K562 (cell line): ENCODE data around the gene NUP214. TPM values are rescaled to one million over a fixed set of nuclear protein-coding genes. Genes with fewer than 3 reads are reported as not detected.

ENCODE experiments used
- ATAC-seq: fragments of 200-7000 bp; cut with Tn5 transposase; 3 replicates; pipeline ENCODE4 v1.9.1; 2020; ENCODE audit warnings: moderate library complexity
- BruUV-seq: library from RNA; stranded (reverse); fragments of 400-500 nt; replicated peaks from 2 replicates; lab custom pipeline; 2021; lab: Mats Ljungman, UMichigan
- CTCF ChIA-PET: fragments of 300-600 bp; formaldehyde crosslinking; extraction: SDS; loops from one replicate; lab custom pipeline; 2021; ENCODE audit warnings: low intra/inter-chr PET ratio; lab: Yijun Ruan, JAX
- POLR2A ChIA-PET: fragments of 300-600, 350-650 bp; sonication (Branson Sonifier 250); formaldehyde crosslinking; extraction: SDS; loops from one replicate; lab custom pipeline; 2021; ENCODE audit warnings: antibody characterized with exemption, inconsistent platforms; lab: Yijun Ruan, JAX
- DNase-seq, 4 experiments: peaks; one replicate each; pipeline versions ENCODE4 v3.0.0 to v3.0.0-alpha.2; 2011 to 2018; ENCODE audit warnings: low spot score in 3 of 4, mixed read lengths in 3 of 4; ENCODE audit errors: extremely low read depth in 1 of 4
- FAIRE-seq: peaks from 2 replicates; lab custom pipeline; 2011; peaks lifted over from hg19 to GRCh38; lab: Jason Lieb, UNC
- H2AFZ ChIP-seq: 2 replicates; pipeline ENCODE4 v1.6.0; 2011; ENCODE audit warnings: low read depth, low read length, control low read depth, inconsistent platforms
- H3K27ac ChIP-seq: fragments of 200-600 bp; 3 replicates; pipeline ENCODE4 v1.8.0; 2011; ENCODE audit warnings: low read depth, mild to moderate bottlenecking, control low read depth, inconsistent platforms, low read length, moderate library complexity, mixed read lengths; ENCODE audit errors: extremely low read depth
- H3K27me3 ChIP-seq, 2 experiments: fragments of 300-600 bp in 1 of 2; 2 replicates in 1 of 2; 3 replicates in 1 of 2; pipeline versions ENCODE4 v1.6.0 to v1.8.0; 2011; ENCODE audit warnings: inconsistent platforms in 2 of 2, low read length in 2 of 2, mild to moderate bottlenecking in 1 of 2, mixed read lengths in 1 of 2, moderate library complexity in 1 of 2; ENCODE audit not compliant: control insufficient read depth in 2 of 2, insufficient read depth in 2 of 2
- H3K36me3 ChIP-seq: fragments of 300-600 bp; 3 replicates; pipeline ENCODE4 v1.8.0; 2011; ENCODE audit warnings: mild to moderate bottlenecking, low read length, inconsistent platforms; ENCODE audit not compliant: control insufficient read depth, insufficient read depth
- H3K4me1 ChIP-seq, 2 experiments: fragments of 200-600 bp in 1 of 2; replicated peaks in 1 of 2; 2 replicates in 1 of 2; 3 replicates in 1 of 2; pipeline versions ENCODE4 v1.5.1 to v1.8.0; 2011; ENCODE audit warnings: inconsistent platforms in 2 of 2, low read length in 2 of 2, mild to moderate bottlenecking in 1 of 2, mixed read lengths in 1 of 2, moderate library complexity in 1 of 2; ENCODE audit not compliant: control insufficient read depth in 2 of 2, insufficient read depth in 2 of 2
- H3K4me2 ChIP-seq: 2 replicates; pipeline ENCODE4 v1.6.1; 2011; ENCODE audit warnings: low read length, control low read depth, inconsistent platforms, mixed read lengths; ENCODE audit not compliant: insufficient read depth
- H3K4me3 ChIP-seq: fragments of 200-600 bp; sonication (generic), shearing (Covaris generic); 2 replicates; pipeline ENCODE4 v1.5.1; 2016; ENCODE audit warnings: control low read depth, inconsistent platforms
- H3K79me2 ChIP-seq: fragments of 200-600 bp; 3 replicates; pipeline ENCODE4 v1.8.0; 2011; ENCODE audit warnings: low read length, inconsistent platforms; ENCODE audit not compliant: control insufficient read depth, insufficient read depth
- H3K9ac ChIP-seq, 2 experiments: 2 replicates each; pipeline versions ENCODE4 v1.6.0 to v1.6.1; 2011; ENCODE audit warnings: low read depth in 2 of 2, low read length in 2 of 2, control low read depth in 1 of 2, inconsistent platforms in 1 of 2, mild to moderate bottlenecking in 1 of 2, mixed read lengths in 1 of 2; ENCODE audit not compliant: insufficient read depth in 1 of 2
- H3K9me1 ChIP-seq: one replicate; pipeline ENCODE4 v1.6.0; 2011; ENCODE audit warnings: inconsistent platforms, mild to moderate bottlenecking, low read length, moderate library complexity; ENCODE audit not compliant: control insufficient read depth, insufficient read depth
- H3K9me3 ChIP-seq: replicated peaks from 2 replicates; pipeline ENCODE4 v1.5.1; 2011; ENCODE audit warnings: low read depth, low read length, inconsistent platforms; ENCODE audit not compliant: control insufficient read depth, insufficient read depth
- H4K20me1 ChIP-seq: replicated peaks from 2 replicates; pipeline ENCODE4 v1.6.1; 2011; ENCODE audit warnings: low read length, inconsistent platforms, mixed read lengths; ENCODE audit not compliant: control insufficient read depth, insufficient read depth
- BMI1 ChIP-seq: fragments of 150-350 bp; IDR thresholded peaks from 2 replicates; pipeline ENCODE4 v1.6.1; 2014; ENCODE audit warnings: low read length
- IRF9 ChIP-seq: fragments of 450-650 bp; IDR thresholded peaks from 2 replicates; pipeline ENCODE4 v1.6.1; 2016; ENCODE audit warnings: missing biosample characterization, missing genetic modification characterization
- KAT8 ChIP-seq: fragments of 450-650 bp; IDR thresholded peaks from 2 replicates; pipeline ENCODE4 v1.6.1; 2016; ENCODE audit warnings: low read depth, mild to moderate bottlenecking
- SRSF3 ChIP-seq: fragments of 200-400 bp; formaldehyde crosslinking; IDR thresholded peaks from 2 replicates; pipeline ENCODE4 v1.6.1; 2016; ENCODE audit warnings: mild to moderate bottlenecking, low read length, moderate library complexity; ENCODE audit not compliant: insufficient read depth
- ZNF133 ChIP-seq: fragments of 250-450 bp; sonication (Bioruptor Pico); IDR thresholded peaks from 2 replicates; pipeline ENCODE4 v1.4.0; 2020; ENCODE audit warnings: mild to moderate bottlenecking
- ZNF347 ChIP-seq: fragments of 450-650 bp; formaldehyde crosslinking; IDR thresholded peaks from 2 replicates; pipeline ENCODE4 v1.4.0; 2020; ENCODE audit warnings: low read depth, mild to moderate bottlenecking, moderate library complexity
- WGBS: fragments of 100-300 bp; shearing (Covaris generic); methylation state at CpG from one replicate; pipeline ENCODE4 v1.1.6; 2016; ENCODE audit warnings: low coverage, mixed read lengths; ENCODE audit not compliant: insufficient coverage; ENCODE audit errors: missing lambda C conversion rate; 5-methylcytosine and 5-hydroxymethylcytosine counted together
- in situ Hi-C: fragments of 300-500 bp; cut with MboI; formaldehyde crosslinking; loops from 4 replicates; pipeline ENCODE4 v1.15.0; 2018; ENCODE audit warnings: inconsistent platforms, mixed read lengths
- intact Hi-C: fragments of 100-400 bp; cut with micrococcal nuclease; formaldehyde crosslinking; loops from 2 replicates; pipeline ENCODE4 v1.14.2; 2022
- polyA plus RNA-seq, 8 experiments: library from polyadenylated mRNA; depleted of rRNA in 4 of 8; stranded (reverse) in 5 of 8; unstranded in 3 of 8; fragments of >200 nt; fragmentation: Nextera tagmentation in 2 of 8; fragmentation: Illumina TruSeq in 1 of 8; extraction: Ambion mirVana in 2 of 8; extraction: Trizol in 1 of 8; gene quantifications; 2 replicates each; pipeline versions ENCODE4 v1.2.1 to v1.2.3, GENCODE V29; 2011 to 2014; ENCODE audit warnings: inconsistent platforms in 1 of 8, missing spikeins in 1 of 8
- total RNA-seq, 7 experiments: library from RNA; depleted of rRNA in 6 of 7; stranded (reverse); fragments of >200 nt in 6 of 7; fragmentation: Illumina TruSeq in 2 of 7; extraction: Trizol in 2 of 7; gene quantifications; 2 replicates each; pipeline versions ENCODE4 v1.2.1 to v1.2.3, GENCODE V29; 2011 to 2021; ENCODE audit warnings: low replicate concordance in 1 of 7
- TF ChIP-seq, protein P1 (sequence below), 2 experiments: fragments of 450-650 bp; IDR thresholded peaks; 2 replicates each; pipeline ENCODE4 v1.6.1; 2016; ENCODE audit warnings: mild to moderate bottlenecking in 2 of 2, borderline replicate concordance in 1 of 2, low read depth in 1 of 2, moderate library complexity in 1 of 2

NUP214 gene
- total and polyA plus RNA-seq, 9 of the 15 experiments (the other 6 are each of a cell fraction or from before 2014, with no cell fraction given) = 56.9 to 332 (median 97.1) TPM

DNA sequence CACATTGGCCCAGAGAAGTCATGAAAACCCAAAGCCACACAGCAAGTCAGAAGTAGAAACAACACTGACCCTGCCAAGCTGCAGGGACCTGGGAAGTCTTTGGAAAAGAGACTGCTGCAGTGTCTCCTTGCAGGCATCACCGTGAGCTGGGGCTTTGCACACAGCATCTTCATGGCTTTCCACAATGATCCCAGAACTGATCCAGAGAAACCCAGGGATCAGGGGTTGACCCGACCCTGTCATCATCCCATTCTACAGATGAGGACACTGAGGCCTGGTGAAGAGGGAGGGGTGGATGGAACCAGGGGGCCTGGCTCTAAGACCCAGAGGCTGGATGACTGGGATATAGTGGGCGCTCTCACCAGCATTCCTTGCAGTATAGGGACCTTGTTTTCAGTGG is 155.3 kb downstream of the NUP214 start:
- ChIA-PET POLR2A (interaction anchor here (0.6 to 1.0 kb wide), 3 partner anchors 9 to 216 kb away, joined by 3 read pairs; partner anchors contain the start of gene PLPP7), CTCF (no interaction called here)
- no TSS peak for BruUV-seq
- no peaks in the 10 kb centered on the region for H3K9me3 ChIP-seq
- peaks cover 3 to 13% of the 10 kb centered on the region in 2 experiments; a peak in 3 of 5 replicates for H3K27me3 ChIP-seq
- no peak for ATAC-seq
- in situ Hi-C loops (no loop called here), intact Hi-C loops (no loop called here)
- no peak overlapping the region for H2AFZ ChIP-seq
- H3K79me2 ChIP-seq = peaks cover 16% of the 10 kb centered on the region
- peaks cover 8% of the 10 kb centered on the region for H3K9me1 ChIP-seq
- H3K27ac ChIP-seq = no peak overlapping the region
- no peak overlapping the region for H3K4me2 ChIP-seq
- DNase-seq = no peak
- no peak for FAIRE-seq
- no peak overlapping the region for H3K9ac ChIP-seq
- no peaks in the 10 kb centered on the region for H3K36me3 ChIP-seq
- peaks cover 17 to 53% of the 10 kb centered on the region in 2 experiments for H3K4me1 ChIP-seq
- no peaks in the 10 kb centered on the region for H4K20me1 ChIP-seq
- 8% methylated on average over 3 of the region's 3 CpGs for WGBS
- no peak overlapping the region for H3K4me3 ChIP-seq
- TF ChIP-seq ZNF133 = no peak
- TF ChIP-seq, protein P1, sequence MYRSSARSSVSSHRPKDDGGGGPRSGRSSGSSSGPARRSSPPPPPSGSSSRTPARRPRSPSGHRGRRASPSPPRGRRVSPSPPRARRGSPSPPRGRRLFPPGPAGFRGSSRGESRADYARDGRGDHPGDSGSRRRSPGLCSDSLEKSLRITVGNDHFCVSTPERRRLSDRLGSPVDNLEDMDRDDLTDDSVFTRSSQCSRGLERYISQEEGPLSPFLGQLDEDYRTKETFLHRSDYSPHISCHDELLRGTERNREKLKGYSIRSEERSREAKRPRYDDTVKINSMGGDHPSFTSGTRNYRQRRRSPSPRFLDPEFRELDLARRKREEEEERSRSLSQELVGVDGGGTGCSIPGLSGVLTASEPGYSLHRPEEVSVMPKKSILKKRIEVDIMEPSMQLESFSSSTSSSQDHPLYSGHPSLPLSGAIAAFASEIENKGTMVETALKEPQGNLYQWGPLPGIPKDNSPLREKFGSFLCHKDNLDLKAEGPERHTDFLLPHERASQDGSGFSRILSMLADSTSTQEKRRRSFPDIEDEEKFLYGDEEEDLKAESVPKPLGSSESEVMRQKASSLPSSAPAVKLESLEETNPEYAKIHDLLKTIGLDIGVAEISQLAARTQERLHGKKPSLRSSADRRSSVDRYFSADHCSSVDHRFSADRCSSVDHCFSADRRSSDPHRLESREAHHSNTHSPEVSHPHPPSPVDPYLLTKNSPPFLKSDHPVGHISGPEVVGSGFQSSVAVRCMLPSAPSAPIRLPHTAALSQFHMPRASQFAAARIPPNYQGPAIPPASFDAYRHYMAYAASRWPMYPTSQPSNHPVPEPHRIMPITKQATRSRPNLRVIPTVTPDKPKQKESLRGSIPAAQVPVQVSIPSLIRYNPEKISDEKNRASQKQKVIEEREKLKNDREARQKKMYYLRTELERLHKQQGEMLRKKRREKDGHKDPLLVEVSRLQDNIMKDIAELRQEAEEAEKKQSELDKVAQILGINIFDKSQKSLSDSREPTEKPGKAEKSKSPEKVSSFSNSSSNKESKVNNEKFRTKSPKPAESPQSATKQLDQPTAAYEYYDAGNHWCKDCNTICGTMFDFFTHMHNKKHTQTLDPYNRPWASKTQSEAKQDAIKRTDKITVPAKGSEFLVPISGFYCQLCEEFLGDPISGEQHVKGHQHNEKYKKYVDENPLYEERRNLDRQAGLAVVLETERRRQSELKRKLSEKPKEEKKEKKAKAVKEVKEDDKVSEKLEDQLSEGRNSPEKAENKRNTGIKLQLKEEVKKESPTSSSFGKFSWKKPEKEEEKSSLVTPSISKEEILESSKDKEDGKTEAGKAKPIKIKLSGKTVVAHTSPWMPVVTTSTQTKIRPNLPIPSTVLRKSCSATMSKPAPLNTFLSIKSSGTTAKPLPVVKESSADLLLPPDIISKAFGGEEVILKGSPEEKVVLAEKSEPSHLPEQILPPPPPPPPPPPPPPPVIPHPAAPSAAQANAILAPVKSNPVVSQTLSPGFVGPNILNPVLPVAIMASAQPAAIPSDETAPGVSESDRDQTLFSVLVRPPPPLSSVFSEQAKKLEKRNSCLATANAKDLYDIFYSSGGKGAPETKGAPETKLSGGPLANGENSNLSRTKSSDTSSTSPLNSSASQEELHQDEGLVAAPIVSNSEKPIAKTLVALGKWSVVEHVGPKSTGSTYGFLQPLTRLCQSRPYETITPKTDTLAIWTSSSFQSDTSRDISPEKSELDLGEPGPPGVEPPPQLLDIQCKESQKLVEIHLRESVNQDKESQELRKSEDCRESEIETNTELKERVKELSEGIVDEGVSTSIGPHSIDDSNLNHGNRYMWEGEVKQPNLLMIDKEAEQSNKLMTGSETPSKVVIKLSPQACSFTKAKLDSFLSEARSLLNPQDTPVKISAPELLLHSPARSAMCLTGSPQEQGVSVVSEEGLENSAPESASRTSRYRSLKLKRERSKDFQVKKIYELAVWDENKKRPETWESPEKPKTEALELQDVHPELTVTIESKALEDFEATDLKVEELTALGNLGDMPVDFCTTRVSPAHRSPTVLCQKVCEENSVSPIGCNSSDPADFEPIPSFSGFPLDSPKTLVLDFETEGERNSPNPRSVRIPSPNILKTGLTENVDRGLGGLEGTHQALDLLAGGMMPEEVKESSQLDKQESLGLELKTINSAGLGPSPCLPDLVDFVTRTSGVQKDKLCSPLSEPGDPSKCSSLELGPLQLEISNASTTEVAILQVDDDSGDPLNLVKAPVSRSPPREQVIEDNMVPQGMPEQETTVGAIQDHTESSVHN (IDR thresholded peaks at IDR 0.05; ENCODE audit: borderline replicate concordance in 1 of 2, low read depth in 1 of 2) = no peak
- TF ChIP-seq BMI1 = no peak
- no peak for TF ChIP-seq KAT8
- no peak for TF ChIP-seq SRSF3
- TF ChIP-seq IRF9 (tag) = no peak
- no peak for TF ChIP-seq ZNF347 (CRISPR knock-in tag)
